ENCODE data around the gene SNX8.
"Not testable (repeated sequence)": the region's sequence is repeated elsewhere in the genome, so short reads cannot be mapped to it uniquely, and the experiment has no call there.

The SNX8 gene

DNA sequence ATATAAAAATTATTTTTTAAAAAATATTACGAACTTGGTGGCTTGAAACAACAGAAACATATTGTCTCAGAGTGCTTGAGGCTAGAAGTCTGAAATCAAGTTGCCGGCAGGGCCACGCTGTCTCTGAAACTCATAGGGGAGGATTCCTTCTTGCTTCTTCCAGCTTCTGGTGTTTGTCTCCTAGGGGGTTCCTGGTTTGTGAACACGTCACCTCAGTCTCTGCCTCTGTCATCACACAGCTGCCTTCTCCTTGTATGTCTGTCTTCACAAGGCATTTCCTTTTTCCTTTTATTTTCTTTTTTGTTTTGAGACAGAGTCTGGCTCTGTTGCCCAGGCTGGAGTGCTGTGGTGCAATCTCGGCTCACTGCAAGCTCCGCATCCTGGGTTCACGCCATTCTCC lies 12.7 kb upstream of the SNX8 start:
- no peak for DNase-seq

DNA sequence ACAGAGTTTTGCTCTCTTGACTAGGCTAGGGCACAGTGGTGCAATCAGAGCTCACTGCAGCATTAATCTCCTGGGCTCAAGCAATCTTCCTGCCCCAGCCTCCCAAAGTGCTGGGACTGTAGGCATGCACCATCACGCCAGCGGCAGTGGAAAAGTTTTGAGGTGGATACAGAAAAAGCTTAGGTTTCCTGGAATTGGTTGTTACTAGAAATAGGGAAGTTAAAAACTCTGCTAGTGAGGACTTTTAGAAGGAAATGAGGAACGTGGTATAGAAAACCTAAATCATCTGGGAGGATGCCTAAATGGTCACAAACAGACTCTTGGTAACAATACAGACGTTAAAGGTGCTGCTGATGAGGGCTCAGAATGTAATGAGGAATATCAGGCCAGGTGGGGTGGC lies 10.9 kb upstream of the SNX8 start:
- no peak for DNase-seq

DNA sequence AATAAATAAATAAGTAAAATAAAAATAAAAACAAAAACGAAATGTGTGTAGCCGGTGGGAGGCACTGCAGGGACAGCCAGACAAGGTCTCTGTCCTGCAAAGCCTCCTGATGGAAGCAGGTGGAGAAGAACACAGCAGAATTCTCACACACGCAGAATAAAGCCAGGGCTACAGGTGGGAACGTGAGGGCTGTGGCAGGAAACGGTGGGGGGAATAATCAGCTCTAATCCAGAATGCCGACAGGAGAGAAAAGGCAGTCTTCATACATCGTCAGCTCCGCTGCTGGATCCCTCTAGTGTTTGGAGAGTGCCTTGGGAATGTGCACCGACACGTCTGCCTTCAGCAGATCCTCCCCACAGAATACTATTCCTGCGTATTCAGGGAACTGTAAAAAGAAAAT lies 6.8 kb upstream of the SNX8 start:
- DNase-seq: no peak

DNA sequence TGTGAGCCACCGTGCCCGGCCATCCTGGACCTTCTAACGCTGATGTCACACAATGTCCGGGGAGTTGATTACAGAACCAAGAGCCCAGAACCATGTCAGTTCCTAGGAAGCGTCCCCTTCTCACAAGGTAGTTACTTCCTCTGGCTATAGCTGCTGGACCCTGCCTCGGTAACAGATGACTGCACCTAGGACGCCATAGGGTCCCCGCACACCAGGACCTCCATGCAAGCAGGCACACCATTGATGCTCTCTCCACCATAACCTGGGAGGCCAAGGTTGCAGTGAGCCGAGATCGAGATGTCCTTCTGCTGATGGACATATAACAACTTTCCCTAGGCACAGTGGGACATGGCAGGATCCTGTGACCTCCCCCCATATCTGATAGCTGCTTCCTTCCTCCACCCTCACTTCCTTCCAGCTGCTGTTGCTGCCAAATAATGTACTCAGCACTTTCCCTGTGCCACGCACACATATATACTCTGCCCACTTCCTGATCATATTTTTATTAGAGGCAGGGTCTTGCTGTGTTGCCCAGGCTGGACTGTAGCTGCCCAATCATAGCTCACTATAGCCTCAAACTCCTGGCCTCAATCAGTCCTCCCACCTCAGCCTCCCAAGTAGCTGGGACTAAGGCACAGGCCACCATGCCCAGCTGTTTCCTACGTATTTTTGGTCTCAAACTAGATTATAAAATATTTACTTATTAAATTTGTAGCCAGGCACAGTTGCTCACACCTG lies 3.5 kb upstream of the SNX8 start:
- no peak for DNase-seq

DNA sequence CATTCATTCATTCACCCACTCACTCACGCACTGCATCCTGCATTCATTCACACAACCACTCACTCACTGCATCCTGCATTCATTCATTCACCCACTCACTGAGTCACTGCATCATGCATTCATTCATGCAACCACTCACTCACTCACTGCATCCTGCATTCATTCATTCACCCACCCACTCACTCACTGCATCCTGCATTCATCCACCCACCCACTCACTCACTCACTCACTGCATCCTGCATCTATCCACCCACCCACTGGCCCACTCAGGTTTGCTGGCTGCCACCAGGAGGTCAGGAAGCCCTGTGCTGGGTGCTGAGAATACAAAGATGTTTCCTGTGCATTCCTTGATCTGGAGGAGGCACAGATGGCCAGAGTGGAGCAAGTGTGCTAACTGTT lies 2.3 kb upstream of the SNX8 start:
- DNase-seq: no peak

DNA sequence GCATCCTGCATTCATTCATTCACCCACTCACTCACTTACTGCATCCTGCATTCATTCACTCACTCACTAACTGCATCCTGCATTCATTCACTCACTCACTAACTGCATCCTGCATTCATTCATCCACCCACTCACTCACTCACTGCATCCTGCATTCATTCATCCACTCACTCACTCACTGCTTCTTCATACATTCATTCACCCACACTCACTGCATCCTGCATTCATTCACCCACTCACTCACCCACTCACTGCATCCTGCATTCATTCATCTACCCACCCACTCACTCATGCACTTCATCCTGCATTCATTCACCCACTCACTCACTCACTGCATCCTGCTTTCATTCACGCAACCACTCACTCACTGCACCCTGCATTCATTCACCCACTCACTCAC lies 1.5 kb upstream of the SNX8 start:
- DNase-seq: no peak

DNA sequence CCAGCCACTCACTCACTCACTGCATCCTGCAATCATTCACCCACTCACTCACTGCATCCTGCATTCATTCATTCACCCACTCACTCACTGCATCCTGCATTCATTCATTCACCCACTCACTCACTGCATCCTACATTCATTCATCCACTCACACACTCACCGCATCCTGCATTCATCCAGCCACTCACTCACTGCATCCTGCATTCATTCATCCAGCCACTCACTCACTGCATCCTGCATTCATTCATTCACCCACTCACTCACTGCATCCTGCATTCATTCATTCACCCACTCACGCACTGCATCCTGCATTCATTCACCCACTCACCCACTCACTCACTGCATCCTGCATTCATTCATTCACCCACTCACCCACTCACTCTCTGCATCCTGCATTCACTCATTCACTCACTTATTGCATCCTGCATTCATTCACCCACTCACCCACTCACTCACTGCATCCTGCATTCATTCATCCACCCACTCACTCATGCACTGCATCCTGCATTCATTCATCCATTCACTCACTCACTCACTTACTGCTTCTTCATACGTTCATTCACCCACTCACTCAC lies 802 bp upstream of the SNX8 start:
- not testable (repeated sequence) for DNase-seq

DNA sequence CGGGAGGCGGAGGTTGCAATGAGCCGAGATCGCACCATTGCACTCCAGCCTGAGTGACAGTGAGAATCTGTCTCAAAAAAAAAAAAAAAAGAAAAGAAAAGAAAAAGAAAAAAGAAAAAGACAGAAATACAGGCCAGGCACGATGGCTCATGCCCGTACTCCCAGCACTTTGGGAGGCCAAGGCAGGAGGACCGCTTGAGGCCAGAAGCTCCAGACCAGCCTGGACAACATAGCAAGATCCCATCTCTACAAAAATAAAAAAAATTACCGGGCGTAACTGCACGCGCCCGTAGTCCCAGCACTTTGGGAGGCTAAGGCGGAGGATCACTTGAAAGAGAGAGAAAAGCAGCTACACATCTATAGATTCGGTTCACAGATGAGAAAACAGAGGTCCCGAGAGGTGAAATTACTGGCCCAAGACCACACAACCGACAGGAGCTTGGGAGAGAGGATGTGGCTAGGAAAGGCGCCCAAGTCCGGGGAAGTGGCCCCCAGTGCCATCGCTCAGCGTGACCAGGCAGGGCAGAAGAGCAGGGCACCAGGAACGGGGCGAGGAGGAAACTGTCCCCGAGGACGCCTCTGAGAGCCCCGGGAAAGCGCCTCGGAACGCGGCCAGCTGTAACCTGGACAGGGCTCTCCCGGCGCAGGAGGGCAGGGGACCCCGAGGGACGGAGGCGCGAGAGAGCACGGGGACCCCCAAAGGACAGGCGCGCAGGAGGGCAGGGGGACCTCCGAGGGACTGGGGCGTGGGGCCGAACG lies 612 bp downstream of the SNX8 start:
- no peak for DNase-seq

DNA sequence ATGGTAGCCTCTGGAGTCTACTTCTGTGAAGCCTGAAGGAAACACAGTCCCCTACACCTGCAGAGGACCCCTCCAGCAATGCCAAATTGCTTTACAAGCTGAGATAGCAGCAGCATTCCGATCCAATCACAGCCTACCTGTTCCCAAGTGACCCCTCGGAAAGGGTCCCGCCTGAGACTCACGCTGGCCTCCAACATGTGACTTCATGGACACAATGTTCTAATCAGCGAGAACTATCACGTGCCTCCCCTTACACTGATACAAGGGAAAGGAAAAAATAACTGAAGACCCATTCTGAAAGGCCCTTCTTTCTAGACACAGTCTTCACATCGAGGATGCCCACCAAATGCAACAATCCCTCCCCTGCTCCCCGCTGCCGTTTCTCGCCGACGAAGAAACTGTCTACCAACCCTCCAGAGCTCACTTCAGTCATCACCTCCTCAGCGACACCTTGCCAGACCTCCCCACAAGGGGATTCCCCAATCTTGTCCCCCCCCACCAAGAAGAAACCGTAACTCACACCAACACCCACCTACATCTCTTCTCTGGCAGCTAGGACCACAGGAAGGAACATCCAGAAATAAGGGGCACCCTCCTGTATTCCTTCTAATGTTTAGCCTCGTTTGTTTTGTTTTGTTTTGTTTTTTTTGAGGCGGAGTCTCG lies 1.8 kb downstream of the SNX8 start:
- no peak for DNase-seq

DNA sequence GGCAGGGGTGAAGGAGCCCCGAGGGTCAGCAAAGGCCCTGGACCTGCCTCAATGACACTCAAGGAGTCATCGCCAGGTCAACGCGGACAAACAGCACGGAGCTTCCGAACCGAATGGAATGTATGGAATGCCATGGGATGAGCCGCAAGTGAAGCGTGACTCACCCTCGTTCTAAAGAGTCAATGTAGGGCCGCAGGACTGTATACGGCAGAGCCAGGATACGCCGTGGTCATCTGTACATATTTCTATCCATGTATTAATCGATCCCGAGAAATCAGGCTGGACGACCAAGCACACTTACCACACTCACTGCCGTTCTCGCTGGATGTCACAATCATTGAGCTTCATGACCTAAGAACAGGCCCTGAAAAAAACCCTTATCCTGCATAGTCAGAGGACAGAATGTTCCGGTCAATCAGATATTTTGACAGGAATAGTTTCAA lies 4.3 kb downstream of the SNX8 start:
- no peak for DNase-seq

DNA sequence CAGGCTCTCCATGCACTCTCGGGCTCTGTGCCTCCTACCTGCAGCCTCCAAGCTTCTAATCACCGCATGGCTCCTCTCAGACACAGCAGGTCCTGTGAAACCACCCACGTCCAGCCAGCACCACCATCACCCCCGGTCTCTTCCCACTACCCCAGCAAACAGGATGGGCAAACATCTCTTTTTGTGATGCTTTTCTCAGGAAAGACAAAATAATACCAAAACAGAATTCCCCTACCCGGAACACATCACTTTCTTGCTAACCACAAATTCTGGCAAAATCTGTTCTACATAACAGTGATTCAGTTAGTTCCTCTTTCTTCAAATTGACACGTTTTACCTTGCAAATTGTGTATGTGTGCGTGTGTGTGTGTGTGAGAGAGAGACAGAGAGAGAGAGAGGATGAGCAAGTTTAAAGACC lies 6.5 kb downstream of the SNX8 start:
- no peak for DNase-seq

DNA sequence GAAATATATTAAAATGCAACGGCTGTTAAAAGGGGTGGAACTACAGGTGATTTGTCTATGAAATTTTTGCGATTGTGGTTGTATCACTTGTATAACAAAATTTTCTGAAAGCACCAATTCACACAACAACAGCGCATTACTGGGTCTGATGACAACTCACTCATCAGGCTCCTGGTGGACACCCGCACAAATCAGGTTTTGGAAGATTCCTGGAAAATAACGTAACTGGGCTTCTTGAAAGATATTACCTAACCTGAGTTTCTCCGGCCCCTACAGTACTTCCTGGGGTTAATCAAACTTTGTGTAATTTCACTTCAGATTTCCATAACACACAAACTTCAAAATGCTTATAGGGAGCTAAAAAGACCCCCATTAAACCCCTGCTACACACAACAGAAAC lies 7.6 kb downstream of the SNX8 start:
- no peak for DNase-seq

DNA sequence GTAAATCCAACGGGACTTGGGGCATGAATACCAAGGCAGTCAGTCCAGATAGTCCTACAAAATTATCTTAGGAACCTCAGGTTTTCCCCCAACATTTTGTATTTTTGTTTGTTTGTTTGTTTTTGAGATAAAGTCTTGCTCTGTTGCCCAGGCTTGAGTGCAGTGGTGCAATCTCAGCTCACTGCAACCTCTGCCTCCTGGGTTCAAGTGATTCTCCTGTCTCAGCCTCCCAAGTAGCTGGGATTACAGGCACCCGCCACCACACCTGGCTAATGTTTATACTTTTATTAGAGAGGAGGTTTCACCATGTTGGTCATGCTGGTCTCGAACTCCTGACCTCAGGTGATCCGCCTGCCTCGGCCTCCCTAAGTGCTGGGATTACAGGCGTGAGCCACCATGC lies 9.0 kb downstream of the SNX8 start:
- DNase-seq: not testable (repeated sequence)

DNA sequence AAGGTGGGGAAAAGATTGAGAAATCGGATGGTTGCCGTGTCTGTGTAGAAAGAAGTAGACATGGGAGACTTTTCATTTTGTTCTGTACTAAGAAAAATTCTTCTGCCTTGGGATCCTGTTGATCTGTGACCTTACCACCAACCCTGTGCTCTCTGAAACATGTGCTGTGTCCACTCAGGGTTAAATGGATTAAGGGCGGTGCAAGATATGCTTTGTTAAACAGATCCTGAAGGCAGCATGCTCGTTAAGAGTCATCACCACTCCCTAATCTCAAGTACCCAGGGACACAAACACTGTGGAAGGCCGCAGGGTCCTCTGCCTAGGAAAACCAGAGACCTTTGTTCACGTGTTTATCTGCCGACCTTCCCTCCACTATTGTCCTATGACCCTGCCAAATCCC lies 10.7 kb downstream of the SNX8 start:
- DNase-seq: not testable (repeated sequence)

DNA sequence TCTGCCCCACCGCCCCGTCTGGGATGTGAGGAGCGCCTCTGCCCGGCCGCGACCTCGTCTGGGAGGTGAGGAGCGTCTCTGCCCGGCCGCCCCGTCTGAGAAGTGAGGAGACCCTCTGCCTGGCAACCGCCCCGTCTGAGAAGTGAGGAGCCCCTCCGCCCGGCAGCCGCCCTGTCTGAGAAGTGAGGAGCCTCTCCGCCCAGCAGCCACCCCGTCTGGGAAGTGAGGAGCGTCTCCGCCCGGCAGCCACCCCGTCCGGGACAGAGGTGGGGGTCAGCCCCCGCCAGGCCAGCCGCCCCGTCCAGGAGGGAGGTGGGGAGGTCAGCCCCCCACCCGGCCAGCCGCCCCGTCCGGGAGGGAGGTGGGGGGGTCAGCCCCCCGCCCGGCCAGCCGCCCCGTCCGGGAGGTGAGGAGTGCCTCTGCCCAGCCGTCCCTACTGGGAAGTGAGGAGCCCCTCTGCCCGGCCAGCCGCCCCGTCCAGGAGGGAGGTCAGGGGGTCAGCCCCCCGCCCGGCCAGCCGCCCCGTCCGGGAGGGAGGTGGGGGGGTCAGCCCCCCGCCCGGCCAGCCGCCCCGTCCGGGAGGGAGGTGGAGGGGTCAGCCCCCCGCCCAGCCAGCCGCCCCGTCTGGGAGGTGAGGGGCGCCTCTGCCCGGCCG lies 11.4 kb downstream of the SNX8 start:
- not testable (repeated sequence) for DNase-seq

DNA sequence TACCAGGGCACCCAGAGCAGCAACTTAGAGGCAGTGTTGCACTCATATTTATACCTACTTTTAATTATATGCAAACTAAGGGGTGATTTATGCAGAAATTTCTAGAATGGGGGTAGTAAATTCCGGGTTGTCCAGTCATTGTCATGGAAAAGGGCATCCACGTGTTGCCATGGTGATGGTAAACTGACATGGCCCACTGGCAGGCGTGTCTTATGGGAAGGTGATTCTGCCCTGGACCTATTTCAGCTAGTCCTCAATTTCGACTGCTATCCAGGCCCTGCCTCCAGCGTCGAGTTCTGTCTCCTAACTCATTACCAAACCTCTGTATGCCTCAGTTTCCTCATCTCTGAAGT lies 12.8 kb downstream of the SNX8 start:
- DNase-seq: no peak

DNA sequence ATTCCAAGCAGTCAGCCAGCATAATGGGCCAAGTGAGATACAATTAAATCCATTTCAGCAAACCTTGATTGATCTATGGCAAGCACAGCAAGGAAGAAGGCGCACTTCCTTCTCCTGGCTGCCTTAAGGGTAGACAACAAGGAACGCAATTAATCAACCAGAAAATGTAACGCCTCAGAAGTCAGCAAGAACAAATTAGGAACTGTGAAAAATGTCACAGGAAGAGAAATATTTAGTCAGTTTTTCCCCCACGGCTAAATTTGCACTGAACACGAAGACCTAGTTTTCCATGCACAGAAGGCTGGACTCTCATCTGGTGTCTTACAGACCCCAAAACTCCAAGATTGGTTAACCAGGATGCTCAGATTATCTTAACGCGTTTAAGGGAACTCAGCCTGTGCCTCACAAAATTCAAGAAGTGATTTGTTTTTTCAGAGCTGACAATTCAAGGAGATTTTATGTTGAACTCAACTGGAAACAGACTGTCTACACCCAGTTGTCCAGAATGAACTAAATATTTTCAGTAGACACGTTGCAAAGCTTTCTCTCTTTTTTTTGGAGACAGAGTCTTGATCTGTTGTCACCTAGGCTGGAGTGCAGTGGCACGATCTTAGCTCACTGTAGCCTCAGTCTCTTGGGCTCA lies 14.2 kb downstream of the SNX8 start:
- no peak for DNase-seq

DNA sequence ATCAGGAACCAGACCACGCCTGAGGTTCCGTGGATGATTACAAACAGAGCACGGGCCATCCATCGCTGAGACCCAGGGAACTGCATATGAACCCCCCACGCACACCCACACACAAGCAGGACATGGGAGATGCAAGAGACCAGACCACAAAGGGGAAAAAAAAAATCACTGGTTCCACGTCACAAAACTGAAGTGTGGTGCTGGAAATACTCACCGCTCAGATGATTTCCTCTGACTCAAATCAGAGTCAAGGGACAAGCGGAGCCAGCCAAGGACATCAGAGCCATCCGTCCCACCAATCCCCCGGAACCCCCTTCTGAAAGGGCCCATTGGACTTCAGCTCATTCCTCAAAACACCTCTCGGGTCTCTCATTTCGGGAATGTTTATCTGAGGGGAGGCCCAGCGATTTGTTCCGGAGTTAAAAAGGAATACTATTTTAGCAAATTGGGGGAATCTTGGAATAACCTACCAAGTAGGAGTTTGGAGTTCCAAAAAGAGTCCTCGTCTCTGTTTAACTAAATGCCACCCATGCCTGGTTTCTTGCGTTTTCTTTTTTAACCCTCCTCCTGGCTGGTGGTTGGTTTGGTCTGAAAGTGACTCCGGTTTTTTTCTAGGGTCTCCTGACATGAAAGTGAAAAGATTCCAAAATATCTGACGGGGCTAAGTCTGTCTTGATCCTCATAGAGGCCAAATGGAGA lies 15.0 kb downstream of the SNX8 start:
- no peak for DNase-seq

DNA sequence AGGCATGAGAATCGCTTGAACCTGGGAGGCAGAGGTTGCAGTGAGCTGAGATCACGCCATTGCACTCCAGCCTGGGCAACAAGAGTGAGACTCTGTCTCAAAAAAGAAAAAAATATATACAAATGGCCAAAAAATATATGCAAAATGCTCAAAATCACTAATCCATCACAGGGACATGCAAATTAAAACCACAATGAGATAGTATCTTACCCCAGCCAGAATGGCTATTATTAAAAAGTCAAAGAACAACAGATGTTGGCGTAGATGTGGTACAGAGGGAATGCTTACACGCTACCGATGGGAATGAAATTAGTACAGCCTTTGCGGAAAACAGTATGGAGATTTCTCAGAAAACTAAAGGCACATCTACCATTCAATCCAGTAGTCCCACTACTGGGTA lies 17.4 kb downstream of the SNX8 start:
- DNase-seq: no peak

DNA sequence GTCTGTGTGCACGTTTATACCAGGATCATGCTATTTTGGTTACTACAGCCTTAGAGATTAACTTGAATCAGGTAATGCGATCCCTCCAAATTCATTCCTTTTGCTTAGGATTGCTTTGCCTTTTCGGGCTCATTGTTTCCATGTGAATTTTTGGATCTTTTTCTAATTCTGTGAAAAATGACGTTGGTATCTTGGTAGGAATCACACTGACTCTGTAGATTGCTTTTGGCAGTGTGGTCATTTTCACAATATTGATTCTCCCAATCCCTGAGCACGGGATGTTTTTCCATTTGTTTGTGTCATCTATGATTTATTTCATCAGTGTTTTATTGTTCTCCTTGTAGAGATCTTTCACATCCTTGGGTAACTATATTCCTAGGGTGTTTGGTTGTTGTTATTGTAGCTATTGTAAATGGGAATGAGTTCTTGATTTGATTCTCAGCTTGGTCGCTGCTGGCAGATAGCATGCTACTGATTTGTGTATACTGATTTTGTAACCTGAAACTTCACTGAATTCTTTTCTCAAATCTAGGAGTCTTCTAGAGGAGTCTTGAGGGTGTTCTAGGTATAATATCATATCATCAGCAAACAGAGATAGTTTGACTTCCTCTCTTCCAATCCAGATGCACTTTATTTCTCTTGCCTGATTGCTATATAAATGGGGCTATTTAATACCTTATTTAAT lies 18.2 kb downstream of the SNX8 start:
- DNase-seq: no peak

DNA sequence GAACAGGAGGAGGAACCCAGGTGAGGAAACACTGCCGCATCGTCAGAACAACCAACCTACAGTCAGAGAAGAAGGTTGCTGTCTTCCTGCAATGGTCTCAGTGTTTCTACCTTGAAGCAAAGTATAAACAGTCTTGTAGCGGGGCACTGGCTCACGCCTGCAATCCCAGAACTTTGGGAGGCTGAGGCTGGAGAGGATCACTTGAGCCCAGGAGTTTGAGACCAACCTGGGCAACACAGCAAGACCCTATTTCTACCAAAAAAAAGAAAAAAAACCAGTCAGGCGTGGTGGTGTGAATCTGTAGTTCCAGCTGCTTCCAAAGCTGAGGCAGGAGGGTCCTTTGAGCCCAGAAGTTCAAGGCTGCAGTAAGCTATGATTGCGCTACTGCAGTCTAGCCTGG lies 23.4 kb downstream of the SNX8 start:
- DNase-seq: no peak
